Endodermal cell (in vitro differentiated cells): Measurements from ENCODE around the gene CCNJL. TPM values are rescaled to one million over a fixed set of nuclear protein-coding genes. Genes with fewer than 3 reads are reported as not detected.
"Not testable (repeated sequence)": the region's sequence is repeated elsewhere in the genome, so short reads cannot be mapped to it uniquely, and the experiment has no call there.

Source experiments
- DNase-seq: peaks from one replicate; pipeline ENCODE4 v3.0.0-alpha.2; 2017
- H3K27ac ChIP-seq: 2 replicates; pipeline ENCODE4 v1.5.1; 2013; ENCODE audit warnings: mild to moderate bottlenecking, low read depth, low read length, moderate library complexity
- H3K27me3 ChIP-seq: 2 replicates; pipeline ENCODE4 v1.6.1; 2013; ENCODE audit warnings: mild to moderate bottlenecking, low read length, moderate library complexity; ENCODE audit not compliant: insufficient read depth, control insufficient read depth, poor library complexity, severe bottlenecking
- H3K36me3 ChIP-seq: 2 replicates; pipeline ENCODE4 v1.7.0; 2013; ENCODE audit warnings: mild to moderate bottlenecking, low read length, moderate library complexity; ENCODE audit not compliant: control insufficient read depth, insufficient read depth
- H3K4me1 ChIP-seq: one replicate; pipeline ENCODE4 v1.7.0; 2013; ENCODE audit warnings: low read length; ENCODE audit not compliant: control insufficient read depth, insufficient read depth
- H3K4me3 ChIP-seq: 2 replicates; pipeline ENCODE4 v1.5.1; 2013; ENCODE audit warnings: mild to moderate bottlenecking, low read length, moderate library complexity
- H3K9ac ChIP-seq: 2 replicates; pipeline ENCODE4 v1.6.1; 2013; ENCODE audit warnings: mild to moderate bottlenecking, low read length, moderate library complexity; ENCODE audit not compliant: poor library complexity, severe bottlenecking; ENCODE audit errors: extremely low read depth
- H3K9me3 ChIP-seq: 2 replicates; pipeline ENCODE4 v1.6.1; 2013; ENCODE audit warnings: mild to moderate bottlenecking, low read length, moderate library complexity; ENCODE audit not compliant: control insufficient read depth
- H3K27ac Mint-ChIP-seq: 2 replicates; pipeline ENCODE4 v1.8.0; 2020; ENCODE audit warnings: mixed read lengths
- H3K27me3 Mint-ChIP-seq: 2 replicates; pipeline ENCODE4 v1.8.0; 2021; ENCODE audit warnings: mild to moderate bottlenecking, mixed read lengths; ENCODE audit not compliant: insufficient read depth
- H3K36me3 Mint-ChIP-seq: 2 replicates; pipeline ENCODE4 v1.8.0; 2020; ENCODE audit warnings: low read depth, mixed read lengths
- H3K4me1 Mint-ChIP-seq: 2 replicates; pipeline ENCODE4 v1.8.0; 2020; ENCODE audit warnings: mixed read lengths
- H3K4me3 Mint-ChIP-seq: 2 replicates; pipeline ENCODE4 v1.8.0; 2020; ENCODE audit warnings: mild to moderate bottlenecking, moderate library complexity, mixed read lengths
- H3K9me3 Mint-ChIP-seq: 2 replicates; pipeline ENCODE4 v1.8.0; 2020; ENCODE audit warnings: mild to moderate bottlenecking, mixed read lengths
- WGBS, 2 experiments: methylation state at CpG; one replicate each; pipeline versions ENCODE4 v1.1.5 to v1.1.7; 2013; ENCODE audit warnings: missing lambda C conversion rate in 2 of 2, mixed read lengths in 1 of 2; ENCODE audit not compliant: insufficient coverage in 1 of 2, insufficient read length in 1 of 2; 5-methylcytosine and 5-hydroxymethylcytosine counted together
- total RNA-seq, 2 donors: library from RNA; stranded (reverse); fragmentation: NEBNext Ultra II Directional in 1 of 2; extraction: Animal tissue kit (Norgen Biotek cat#: 25700) in 1 of 2; gene quantifications; 2 replicates in 1 of 2; 3 replicates in 1 of 2; pipeline ENCODE4 v1.2.1, GENCODE V29; 2021
- TF ChIP-seq, protein P1 (sequence below): fragments of 200-600 bp; sonication (generic); conservative IDR thresholded peaks from 2 replicates; pipeline ENCODE4 v1.5.0; 2021; ENCODE audit warnings: antibody characterized with exemption, mild to moderate bottlenecking

CCNJL gene
- total RNA-seq, 2 donors from 2014 or later: 14.1 to 18.7 TPM

DNA sequence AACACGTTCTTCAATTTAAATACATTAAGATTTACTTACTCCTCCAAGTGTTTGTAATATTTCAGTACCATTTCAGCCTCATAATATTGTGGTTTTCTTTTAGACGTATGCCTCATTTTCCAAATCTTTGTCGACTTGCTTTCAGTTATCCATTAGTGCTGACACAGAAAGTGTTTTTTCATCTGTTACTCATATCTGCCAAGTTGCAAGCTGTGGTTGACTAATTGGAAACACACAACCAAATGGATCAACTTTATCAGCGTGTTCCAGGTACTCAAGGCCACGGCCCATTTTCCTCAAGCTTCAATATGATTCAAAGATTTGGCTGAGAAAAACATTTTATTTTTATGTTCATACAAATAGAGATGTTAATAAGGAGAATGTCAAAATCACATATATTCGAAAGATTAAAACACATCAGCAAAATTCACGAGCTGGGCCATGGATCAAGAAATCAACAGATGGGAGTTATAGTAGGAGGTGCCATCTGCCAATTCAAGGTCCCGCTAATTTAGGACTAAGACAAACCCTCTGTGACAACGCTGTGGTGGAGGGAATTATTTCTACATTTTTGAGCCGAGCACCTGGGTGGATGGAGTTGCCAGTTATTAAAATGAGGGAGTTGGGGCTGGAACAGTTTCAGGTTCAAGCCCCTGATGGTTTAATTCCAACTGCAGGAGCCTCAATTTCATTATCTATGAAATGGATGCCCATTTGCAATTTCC lies 27.2 kb upstream of the CCNJL start:
- Mint-ChIP-seq H3K4me1 (peaks cover 5% of the 10 kb centered on the region), H3K27ac (no peak overlapping the region), H3K27me3 (no peaks in the 10 kb centered on the region), H3K9me3 (no peaks in the 10 kb centered on the region), H3K36me3 (no peaks in the 10 kb centered on the region), H3K4me3 (no peak overlapping the region)
- Histone ChIP-seq H3K36me3 (no peaks in the 10 kb centered on the region), H3K4me3 (no peak overlapping the region), H3K9me3 (no peaks in the 10 kb centered on the region), H3K27ac (no peak overlapping the region), H3K27me3 (no peaks in the 10 kb centered on the region), H3K4me1 (no peaks in the 10 kb centered on the region), H3K9ac (no peak overlapping the region)
- TF ChIP-seq, protein P1, sequence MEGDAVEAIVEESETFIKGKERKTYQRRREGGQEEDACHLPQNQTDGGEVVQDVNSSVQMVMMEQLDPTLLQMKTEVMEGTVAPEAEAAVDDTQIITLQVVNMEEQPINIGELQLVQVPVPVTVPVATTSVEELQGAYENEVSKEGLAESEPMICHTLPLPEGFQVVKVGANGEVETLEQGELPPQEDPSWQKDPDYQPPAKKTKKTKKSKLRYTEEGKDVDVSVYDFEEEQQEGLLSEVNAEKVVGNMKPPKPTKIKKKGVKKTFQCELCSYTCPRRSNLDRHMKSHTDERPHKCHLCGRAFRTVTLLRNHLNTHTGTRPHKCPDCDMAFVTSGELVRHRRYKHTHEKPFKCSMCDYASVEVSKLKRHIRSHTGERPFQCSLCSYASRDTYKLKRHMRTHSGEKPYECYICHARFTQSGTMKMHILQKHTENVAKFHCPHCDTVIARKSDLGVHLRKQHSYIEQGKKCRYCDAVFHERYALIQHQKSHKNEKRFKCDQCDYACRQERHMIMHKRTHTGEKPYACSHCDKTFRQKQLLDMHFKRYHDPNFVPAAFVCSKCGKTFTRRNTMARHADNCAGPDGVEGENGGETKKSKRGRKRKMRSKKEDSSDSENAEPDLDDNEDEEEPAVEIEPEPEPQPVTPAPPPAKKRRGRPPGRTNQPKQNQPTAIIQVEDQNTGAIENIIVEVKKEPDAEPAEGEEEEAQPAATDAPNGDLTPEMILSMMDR: no peak
- DNase-seq: no peak
- WGBS, 2 experiments: 88 to 89% methylated on average over 7 to 10 of the region's 10 CpGs

DNA sequence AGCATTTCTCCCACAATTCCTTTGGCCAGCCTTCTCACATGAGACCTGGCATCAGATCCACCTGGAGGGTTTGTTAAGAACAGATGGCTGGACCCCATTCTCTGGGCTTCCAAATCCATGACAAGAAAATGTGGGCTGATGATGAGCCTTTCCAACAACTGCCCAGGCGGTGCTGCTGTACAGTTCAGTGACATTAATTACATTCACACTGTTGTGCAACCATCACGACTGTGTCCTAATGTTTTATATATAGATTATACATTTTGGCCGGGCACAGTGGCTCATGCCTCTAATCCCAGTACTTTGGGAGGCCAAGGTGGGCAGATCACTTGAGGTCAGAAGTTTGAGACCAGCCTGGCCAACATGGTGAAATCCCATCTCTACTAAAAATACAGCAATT lies 22.4 kb upstream of the CCNJL start:
- not testable (repeated sequence) for DNase-seq, H3K9me3 Mint-ChIP-seq, H3K4me3 ChIP-seq, H3K4me3 Mint-ChIP-seq, H3K36me3 Mint-ChIP-seq, H3K27ac Mint-ChIP-seq, H3K27ac ChIP-seq, H3K27me3 Mint-ChIP-seq, H3K36me3 ChIP-seq, H3K9me3 ChIP-seq, H3K27me3 ChIP-seq, H3K9ac ChIP-seq, H3K4me1 ChIP-seq, H3K4me1 Mint-ChIP-seq
- 98% methylated on average over 3 of the region's 3 CpGs; no CpG with 5 or more reads in 1 of the 2 experiments for WGBS, 2 experiments

DNA sequence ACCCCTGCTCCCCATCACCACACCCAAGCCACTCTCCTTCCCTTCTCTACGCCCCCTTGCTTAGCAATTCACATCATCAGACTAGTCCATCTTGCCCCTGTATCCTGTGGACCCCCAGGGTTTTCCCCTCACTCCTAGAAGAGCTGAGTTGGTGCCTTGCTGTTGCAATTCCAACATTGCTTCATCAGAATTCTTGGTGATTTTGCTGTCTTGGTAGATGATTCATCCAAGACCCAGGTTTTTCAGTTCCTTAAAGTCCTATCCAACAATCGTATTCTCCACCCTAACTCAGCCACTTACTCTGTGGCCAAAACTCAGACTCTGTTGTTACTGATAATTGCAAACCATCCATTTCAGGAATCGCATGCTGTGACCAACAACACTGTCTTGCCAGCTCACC lies 21.4 kb upstream of the CCNJL start:
- TF ChIP-seq, protein P1: no peak
- Histone ChIP-seq H3K9ac (no peak overlapping the region), H3K27me3 (no peaks in the 10 kb centered on the region), H3K36me3 (no peaks in the 10 kb centered on the region), H3K4me1 (no peaks in the 10 kb centered on the region), H3K27ac (no peak overlapping the region), H3K9me3 (no peaks in the 10 kb centered on the region), H3K4me3 (no peak overlapping the region)
- 92 to 94% methylated on average over 3 of the region's 3 CpGs for WGBS, 2 experiments
- no peak for DNase-seq
- Mint-ChIP-seq H3K27ac (no peak overlapping the region), H3K4me3 (no peak overlapping the region), H3K9me3 (no peaks in the 10 kb centered on the region), H3K36me3 (no peaks in the 10 kb centered on the region), H3K27me3 (peaks cover 4% of the 10 kb centered on the region), H3K4me1 (no peaks in the 10 kb centered on the region)

DNA sequence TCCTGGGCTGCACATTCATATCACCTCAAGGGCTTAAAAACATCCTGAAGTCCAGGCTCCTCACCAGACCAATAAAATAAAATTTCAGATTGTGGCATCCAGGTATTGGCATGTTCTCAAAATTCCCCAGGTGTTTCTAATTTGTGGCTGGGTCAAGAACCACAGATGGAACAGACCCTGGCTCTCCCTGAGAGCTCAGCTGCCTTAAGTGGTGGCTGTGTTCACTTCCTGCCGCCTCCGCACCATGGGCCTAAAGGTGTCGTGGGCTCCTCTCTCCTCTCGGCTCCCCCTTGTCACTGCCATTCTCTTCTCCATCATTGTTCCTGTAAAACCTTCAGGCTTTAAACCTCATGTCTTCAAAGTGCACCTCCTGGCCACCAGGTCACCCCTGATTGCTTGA lies 17.8 kb upstream of the CCNJL start:
- Mint-ChIP-seq H3K4me1 (peaks cover 7% of the 10 kb centered on the region), H3K27me3 (peaks cover 4% of the 10 kb centered on the region), H3K9me3 (no peaks in the 10 kb centered on the region), H3K27ac (no peak overlapping the region), H3K4me3 (no peak overlapping the region), H3K36me3 (no peaks in the 10 kb centered on the region)
- H3K4me3 ChIP-seq: no peak overlapping the region
- no peaks in the 10 kb centered on the region for H3K9me3 ChIP-seq
- WGBS, 2 experiments: 88 to 94% methylated on average over 3 to 4 of the region's 4 CpGs
- no peak overlapping the region for H3K9ac ChIP-seq
- no peaks in the 10 kb centered on the region for H3K27me3 ChIP-seq
- no peak for DNase-seq
- TF ChIP-seq, protein P1: no peak
- no peaks in the 10 kb centered on the region for H3K36me3 ChIP-seq
- no peaks in the 10 kb centered on the region for H3K4me1 ChIP-seq
- no peak overlapping the region for H3K27ac ChIP-seq
